Measurements from ENCODE around the gene PPM1E.
"Not testable (repeated sequence)": the region's sequence is repeated elsewhere in the genome, so short reads cannot be mapped to it uniquely, and the experiment has no call there.

Gene PPM1E

DNA sequence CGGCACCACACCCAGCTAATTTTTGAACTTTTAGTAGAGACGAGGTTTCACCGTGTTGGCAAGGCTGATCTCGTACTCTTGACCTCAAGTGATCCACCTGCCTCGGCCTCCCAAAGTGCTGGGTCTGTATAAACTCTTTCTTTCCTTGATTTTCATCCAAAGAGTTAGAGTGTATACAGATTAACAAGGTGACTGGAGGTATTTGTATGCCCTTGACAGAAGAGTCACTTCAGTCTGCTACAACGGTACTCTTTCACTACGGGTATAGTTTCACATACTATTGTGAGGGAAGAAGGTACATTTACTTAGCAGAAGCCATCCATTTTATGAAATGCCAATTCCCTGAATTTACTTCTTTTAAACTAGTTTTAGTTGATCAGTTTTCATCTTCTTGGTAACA lies 32.5 kb downstream of the PPM1E start:
- Histone ChIP-seq H2AFZ (ENCODE audit: low read depth, low read length) (no peak overlapping the region), H3K27me3 (ENCODE audit: low read depth, low read length) (no peaks in the 10 kb centered on the region), H3K9me3 (ENCODE audit: insufficient read depth, low read length) (no peaks in the 10 kb centered on the region), H3K79me2 (ENCODE audit: low read length) (no peaks in the 10 kb centered on the region), H3K9ac (ENCODE audit: low read length) (no peak overlapping the region), H3K4me1 (ENCODE audit: low read length) (peaks cover 4% of the 10 kb centered on the region), H3K4me3 (ENCODE audit: low read length) (no peak overlapping the region), H3K36me3 (replicated peaks; ENCODE audit: low read depth, low read length) (peaks cover 3% of the 10 kb centered on the region), H4K20me1 (ENCODE audit: insufficient read depth, low read length) (0 out of 2 replicates have a peak, but pooled peaks cover 4% of the 10 kb centered on the region), H3K4me2 (ENCODE audit: low read length) (no peak overlapping the region), H3K27ac (ENCODE audit: low read length) (no peak overlapping the region)
- no peak for TF ChIP-seq EZH2phosphoT487 (IDR thresholded peaks at IDR 0.05; ENCODE audit: low read depth)

DNA sequence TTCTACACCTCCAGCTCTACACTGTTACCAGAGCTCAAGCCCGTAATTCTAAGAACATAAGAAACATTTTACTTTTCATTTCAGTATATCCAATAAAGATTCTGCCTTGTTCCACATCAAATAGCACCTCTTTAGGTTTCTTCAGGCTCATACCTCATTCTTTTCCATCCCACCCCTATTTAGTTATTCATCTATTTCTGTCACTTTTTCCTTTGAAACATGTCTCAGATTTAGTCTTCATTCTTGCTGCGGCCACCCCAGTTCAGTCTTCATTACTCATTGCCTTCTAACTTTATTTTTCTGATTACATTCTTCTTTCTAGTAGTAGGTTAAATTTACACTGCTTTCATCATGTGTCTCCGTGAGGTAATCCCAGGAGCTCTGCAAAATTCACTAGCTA lies 33.5 kb downstream of the PPM1E start:
- Histone ChIP-seq H3K4me3 (ENCODE audit: low read length) (no peak overlapping the region), H3K79me2 (ENCODE audit: low read length) (no peaks in the 10 kb centered on the region), H3K27me3 (ENCODE audit: low read depth, low read length) (no peaks in the 10 kb centered on the region), H3K9me3 (ENCODE audit: insufficient read depth, low read length) (no peaks in the 10 kb centered on the region), H3K36me3 (replicated peaks; ENCODE audit: low read depth, low read length) (no peaks in the 10 kb centered on the region), H3K9ac (ENCODE audit: low read length) (no peak overlapping the region), H3K4me2 (ENCODE audit: low read length) (no peak overlapping the region), H3K4me1 (ENCODE audit: low read length) (peaks cover 4% of the 10 kb centered on the region), H3K27ac (ENCODE audit: low read length) (no peak overlapping the region), H2AFZ (ENCODE audit: low read depth, low read length) (no peak overlapping the region), H4K20me1 (ENCODE audit: insufficient read depth, low read length) (0 out of 2 replicates have a peak, but pooled peaks cover 4% of the 10 kb centered on the region)
- no peak for TF ChIP-seq EZH2phosphoT487 (IDR thresholded peaks at IDR 0.05; ENCODE audit: low read depth)
- TF ChIP-seq, protein P1, sequence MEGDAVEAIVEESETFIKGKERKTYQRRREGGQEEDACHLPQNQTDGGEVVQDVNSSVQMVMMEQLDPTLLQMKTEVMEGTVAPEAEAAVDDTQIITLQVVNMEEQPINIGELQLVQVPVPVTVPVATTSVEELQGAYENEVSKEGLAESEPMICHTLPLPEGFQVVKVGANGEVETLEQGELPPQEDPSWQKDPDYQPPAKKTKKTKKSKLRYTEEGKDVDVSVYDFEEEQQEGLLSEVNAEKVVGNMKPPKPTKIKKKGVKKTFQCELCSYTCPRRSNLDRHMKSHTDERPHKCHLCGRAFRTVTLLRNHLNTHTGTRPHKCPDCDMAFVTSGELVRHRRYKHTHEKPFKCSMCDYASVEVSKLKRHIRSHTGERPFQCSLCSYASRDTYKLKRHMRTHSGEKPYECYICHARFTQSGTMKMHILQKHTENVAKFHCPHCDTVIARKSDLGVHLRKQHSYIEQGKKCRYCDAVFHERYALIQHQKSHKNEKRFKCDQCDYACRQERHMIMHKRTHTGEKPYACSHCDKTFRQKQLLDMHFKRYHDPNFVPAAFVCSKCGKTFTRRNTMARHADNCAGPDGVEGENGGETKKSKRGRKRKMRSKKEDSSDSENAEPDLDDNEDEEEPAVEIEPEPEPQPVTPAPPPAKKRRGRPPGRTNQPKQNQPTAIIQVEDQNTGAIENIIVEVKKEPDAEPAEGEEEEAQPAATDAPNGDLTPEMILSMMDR (IDR thresholded peaks at IDR 0.05; ENCODE audit: low read depth, low read length), result no peak

DNA sequence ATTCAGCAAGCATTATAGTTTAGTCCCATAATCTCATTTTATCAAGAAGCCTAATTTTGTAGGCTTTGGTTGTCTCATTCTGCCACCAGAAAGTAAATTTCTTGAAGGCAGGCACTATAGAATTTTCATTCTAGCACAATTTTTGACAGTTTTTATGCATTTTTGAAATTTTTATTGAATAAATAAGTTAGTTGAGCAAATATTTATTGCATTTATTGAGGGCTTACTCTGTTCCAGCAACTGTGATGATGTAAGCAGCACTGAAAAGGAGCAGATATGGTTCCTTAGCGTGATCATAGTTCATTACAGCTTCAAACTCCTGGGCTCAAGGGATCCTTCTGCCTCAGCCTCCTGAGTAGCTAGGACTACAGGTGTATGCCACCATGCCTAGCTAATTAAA lies 34.2 kb downstream of the PPM1E start:
- Histone ChIP-seq H3K27ac (ENCODE audit: low read length) (no peak overlapping the region), H3K4me3 (ENCODE audit: low read length) (no peak overlapping the region), H4K20me1 (ENCODE audit: insufficient read depth, low read length) (0 out of 2 replicates have a peak, but pooled peaks cover 4% of the 10 kb centered on the region), H3K9ac (ENCODE audit: low read length) (no peak overlapping the region), H3K4me2 (ENCODE audit: low read length) (no peak overlapping the region), H2AFZ (ENCODE audit: low read depth, low read length) (no peak overlapping the region), H3K4me1 (ENCODE audit: low read length) (peaks cover 4% of the 10 kb centered on the region), H3K79me2 (ENCODE audit: low read length) (no peaks in the 10 kb centered on the region), H3K27me3 (ENCODE audit: low read depth, low read length) (no peaks in the 10 kb centered on the region), H3K36me3 (replicated peaks; ENCODE audit: low read depth, low read length) (no peaks in the 10 kb centered on the region), H3K9me3 (ENCODE audit: insufficient read depth, low read length) (no peaks in the 10 kb centered on the region)
- TF ChIP-seq, protein P1 (IDR thresholded peaks at IDR 0.05; ENCODE audit: low read depth, low read length), result no peak
- no peak for TF ChIP-seq EZH2phosphoT487 (IDR thresholded peaks at IDR 0.05; ENCODE audit: low read depth)

DNA sequence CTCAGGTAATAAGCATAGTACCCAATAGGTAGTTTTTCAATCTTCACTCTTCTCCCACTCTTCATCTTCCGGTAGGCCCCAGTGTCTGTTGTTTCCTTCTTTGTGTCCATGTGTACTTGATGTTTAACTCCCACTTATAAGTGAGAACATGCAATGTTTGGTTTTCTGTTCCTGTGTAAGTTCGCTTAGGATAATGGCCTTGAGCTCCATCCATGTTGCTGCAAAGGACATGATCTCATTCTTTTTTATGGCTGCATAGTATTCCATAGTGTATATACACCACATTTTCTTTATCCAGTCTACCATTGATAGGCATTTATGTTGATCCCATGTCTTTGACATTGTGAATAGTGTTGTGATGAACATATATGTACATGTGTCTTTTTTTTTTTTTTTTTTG lies 38.9 kb downstream of the PPM1E start:
- H3K4me2 ChIP-seq (ENCODE audit: low read length); H3K36me3 ChIP-seq (replicated peaks; ENCODE audit: low read depth, low read length); H3K27ac ChIP-seq (ENCODE audit: low read length); H3K9me3 ChIP-seq (ENCODE audit: insufficient read depth, low read length); H3K79me2 ChIP-seq (ENCODE audit: low read length); H3K27me3 ChIP-seq (ENCODE audit: low read depth, low read length); H2AFZ ChIP-seq (ENCODE audit: low read depth, low read length); H3K9ac ChIP-seq (ENCODE audit: low read length); H4K20me1 ChIP-seq (ENCODE audit: insufficient read depth, low read length); H3K4me3 ChIP-seq (ENCODE audit: low read length); H3K4me1 ChIP-seq (ENCODE audit: low read length): not testable (repeated sequence)

GRCh38 chr17:58802188-58802587 lies 46.5 kb downstream of the PPM1E start:
- Histone ChIP-seq H3K36me3 (replicated peaks; ENCODE audit: low read depth, low read length) (no peaks in the 10 kb centered on the region), H3K4me2 (ENCODE audit: low read length) (no peak overlapping the region), H3K9ac (ENCODE audit: low read length) (no peak overlapping the region), H3K79me2 (ENCODE audit: low read length) (peaks cover 31% of the 10 kb centered on the region), H3K4me1 (ENCODE audit: low read length) (peaks cover 16% of the 10 kb centered on the region), H4K20me1 (ENCODE audit: insufficient read depth, low read length) (0 out of 2 replicates have a peak, but pooled peaks cover 12% of the 10 kb centered on the region), H3K27me3 (ENCODE audit: low read depth, low read length) (no peaks in the 10 kb centered on the region), H3K4me3 (ENCODE audit: low read length) (no peak overlapping the region), H3K9me3 (ENCODE audit: insufficient read depth, low read length) (peaks cover 6% of the 10 kb centered on the region; the same call in 1 of the 2 replicates), H3K27ac (ENCODE audit: low read length) (no peak overlapping the region), H2AFZ (ENCODE audit: low read depth, low read length) (no peak overlapping the region)
- no peak for TF ChIP-seq EZH2phosphoT487 (IDR thresholded peaks at IDR 0.05; ENCODE audit: low read depth)

All from OCI-LY3 (cell line).